DOHH2 (cell line): ENCODE results near the gene EDN1.

Experiments
- EZH2phosphoT487 ChIP-seq: fragments of 200-600 bp; sonication (generic); IDR thresholded peaks from 2 replicates; pipeline ENCODE4 v1.6.1; 2017; ENCODE audit warnings: borderline replicate concordance, mild to moderate bottlenecking, antibody characterized with exemption, low read length, moderate library complexity, mixed read lengths
- TF ChIP-seq, protein P1 (sequence below): fragments of 200-600 bp; sonication (generic); IDR thresholded peaks from one replicate; pipeline ENCODE4 v1.5.1; 2014; ENCODE audit warnings: antibody characterized with exemption, mild to moderate bottlenecking, low read depth, low read length; ENCODE audit not compliant: poor library complexity, severe bottlenecking

DNA sequence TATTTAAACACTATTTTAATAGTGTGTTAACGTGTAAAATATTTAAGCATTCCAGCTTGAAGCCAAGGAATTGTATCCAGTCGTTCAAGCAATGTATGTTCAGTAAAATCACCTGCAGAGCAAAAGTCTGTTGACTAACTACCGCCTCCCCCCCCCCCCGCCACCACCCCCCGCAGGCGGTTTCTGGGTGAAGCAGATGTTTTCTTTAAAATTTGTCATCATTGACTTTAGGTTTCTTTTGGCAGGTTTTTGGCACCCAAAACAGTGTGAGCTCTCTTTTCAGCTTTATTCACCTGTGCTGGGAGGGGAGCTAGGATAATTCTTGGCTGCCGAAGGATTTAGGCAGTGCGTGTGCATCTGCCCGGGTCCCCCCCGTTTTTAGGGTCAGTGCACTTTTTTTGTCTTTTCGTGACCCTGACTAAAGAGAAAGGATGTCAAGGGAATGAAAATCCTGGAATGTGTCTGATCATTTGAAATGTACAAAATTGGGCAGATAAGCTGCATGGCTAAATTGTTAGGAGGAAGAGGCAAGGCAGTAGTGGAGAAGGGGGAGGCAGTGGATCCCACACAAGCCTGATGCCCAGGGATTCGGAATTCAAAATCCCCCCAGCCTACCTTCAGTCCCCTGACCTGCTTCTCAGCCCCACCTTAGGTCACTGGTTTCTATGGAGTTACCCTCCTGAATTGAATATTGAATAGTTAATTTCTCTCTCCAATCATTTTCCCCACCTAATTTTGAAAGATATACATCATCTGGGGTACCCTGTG, 1.1 kb downstream of the EDN1 start:
- TF ChIP-seq, protein P1, sequence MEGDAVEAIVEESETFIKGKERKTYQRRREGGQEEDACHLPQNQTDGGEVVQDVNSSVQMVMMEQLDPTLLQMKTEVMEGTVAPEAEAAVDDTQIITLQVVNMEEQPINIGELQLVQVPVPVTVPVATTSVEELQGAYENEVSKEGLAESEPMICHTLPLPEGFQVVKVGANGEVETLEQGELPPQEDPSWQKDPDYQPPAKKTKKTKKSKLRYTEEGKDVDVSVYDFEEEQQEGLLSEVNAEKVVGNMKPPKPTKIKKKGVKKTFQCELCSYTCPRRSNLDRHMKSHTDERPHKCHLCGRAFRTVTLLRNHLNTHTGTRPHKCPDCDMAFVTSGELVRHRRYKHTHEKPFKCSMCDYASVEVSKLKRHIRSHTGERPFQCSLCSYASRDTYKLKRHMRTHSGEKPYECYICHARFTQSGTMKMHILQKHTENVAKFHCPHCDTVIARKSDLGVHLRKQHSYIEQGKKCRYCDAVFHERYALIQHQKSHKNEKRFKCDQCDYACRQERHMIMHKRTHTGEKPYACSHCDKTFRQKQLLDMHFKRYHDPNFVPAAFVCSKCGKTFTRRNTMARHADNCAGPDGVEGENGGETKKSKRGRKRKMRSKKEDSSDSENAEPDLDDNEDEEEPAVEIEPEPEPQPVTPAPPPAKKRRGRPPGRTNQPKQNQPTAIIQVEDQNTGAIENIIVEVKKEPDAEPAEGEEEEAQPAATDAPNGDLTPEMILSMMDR: no peak
- no peak for TF ChIP-seq EZH2phosphoT487
